ENCODE measurements around the gene WBP2.

- no peak for TF ChIP-seq CTCF (IDR thresholded peaks at IDR 0.05)
- TF ChIP-seq POLR2A (IDR thresholded peaks at IDR 0.05), result no peak
- no peak for TF ChIP-seq EP300 (IDR thresholded peaks at IDR 0.05)
- no peak for TF ChIP-seq POLR2AphosphoS5 (IDR thresholded peaks at IDR 0.05)
These were observed 31.7 kb downstream of the WBP2 start for GRCh38 chr17:75823257-75824041.

Measured in suprapubic skin (tissue), 4 donors.